ENCODE measurements around the gene RIOX2.

GRCh38 chr3:97896547-97896946, 75.7 kb downstream of the RIOX2 start:
- TF ChIP-seq POLR2A (IDR thresholded peaks at IDR 0.05) (no peak), CTCF (IDR thresholded peaks at IDR 0.05) (no peak)
